GM19240 (cell line): ENCODE results near the gene EVC.
"Not testable (repeated sequence)": the region's sequence is repeated elsewhere in the genome, so short reads cannot be mapped to it uniquely, and the experiment has no call there.

Experiments used
- DNase-seq: peaks from one replicate; pipeline ENCODE4 v3.0.0; 2011; ENCODE audit warnings: low spot score; ENCODE audit not compliant: insufficient read length

Gene EVC

DNA sequence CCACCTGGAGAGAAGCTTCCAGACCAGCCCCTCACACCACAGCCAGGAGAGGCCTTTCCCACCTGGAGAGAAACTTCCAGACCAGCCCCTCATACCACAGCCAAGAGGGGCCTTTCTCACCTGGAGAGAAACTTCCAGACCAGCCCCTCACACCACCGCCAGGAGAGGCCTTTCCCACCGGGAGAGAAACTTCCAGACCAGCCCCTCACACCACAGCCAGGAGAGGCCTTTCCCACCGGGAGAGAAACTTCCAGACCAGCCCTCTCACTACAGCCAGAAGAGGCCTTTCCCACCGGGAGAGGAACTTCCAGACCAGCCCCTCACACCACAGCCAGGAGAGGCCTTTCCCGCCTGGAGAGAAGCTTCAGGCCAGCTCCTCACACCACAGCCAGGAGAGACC, 101.1 kb downstream of the EVC start:
- DNase-seq, result not testable (repeated sequence)

DNA sequence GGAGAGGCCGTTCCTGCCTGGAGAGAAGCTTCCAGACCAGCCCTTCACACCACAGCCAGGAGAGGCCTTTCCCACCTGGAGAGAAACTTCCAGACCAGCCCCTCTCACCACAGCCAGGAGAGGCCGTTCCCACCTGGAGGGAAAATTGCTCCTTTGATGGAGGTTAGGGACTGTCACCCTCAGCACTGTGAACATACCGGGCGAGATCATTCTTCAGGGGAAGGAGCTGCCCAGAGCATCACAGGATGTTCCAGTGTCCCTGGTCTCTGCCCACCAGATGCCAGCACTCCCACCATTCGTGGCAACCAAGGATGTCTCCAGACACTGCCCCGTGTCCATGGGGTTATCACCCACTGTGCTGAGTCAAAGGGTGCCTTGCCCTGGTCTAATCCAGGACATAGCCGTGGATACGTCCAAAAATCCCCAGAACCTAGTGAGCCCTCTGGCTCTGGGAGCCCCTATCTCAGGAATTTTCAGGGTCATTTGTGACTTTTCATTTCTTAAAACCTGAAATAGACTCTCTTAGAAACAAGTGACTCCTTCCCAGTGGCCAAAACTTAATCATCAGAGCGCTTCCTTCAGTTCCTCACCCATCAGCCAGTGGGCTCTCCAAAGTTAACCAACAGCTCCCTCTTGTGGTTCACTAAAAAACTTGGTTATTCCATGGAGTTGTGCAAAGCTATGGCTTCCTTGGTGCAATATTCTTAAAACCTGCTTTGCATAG, 101.7 kb downstream of the EVC start:
- peak; percentile 32 for DNase-seq

GRCh38 chr4:5813882-5814255, 102.9 kb downstream of the EVC start:
- DNase-seq, result no peak

DNA sequence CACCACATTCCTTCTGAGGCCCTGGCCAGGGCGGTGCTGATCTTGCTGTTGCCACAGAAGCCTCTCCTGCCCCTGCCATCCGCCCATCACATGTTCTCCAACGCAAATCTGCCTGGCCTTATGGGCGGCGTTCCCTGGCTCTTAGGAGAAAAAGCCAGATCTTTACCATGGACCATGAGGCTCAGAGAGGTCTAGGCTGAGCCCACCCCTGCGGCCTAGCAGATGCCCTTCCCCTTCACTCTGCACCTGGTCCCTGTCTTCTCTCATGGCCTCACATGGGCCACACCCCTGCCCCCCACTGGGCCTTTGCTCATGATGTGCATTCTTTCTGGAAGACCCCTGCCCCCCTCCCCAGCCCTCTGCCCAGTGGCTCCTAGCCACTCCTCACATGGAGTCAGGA, 103.4 kb downstream of the EVC start:
- no peak for DNase-seq

DNA sequence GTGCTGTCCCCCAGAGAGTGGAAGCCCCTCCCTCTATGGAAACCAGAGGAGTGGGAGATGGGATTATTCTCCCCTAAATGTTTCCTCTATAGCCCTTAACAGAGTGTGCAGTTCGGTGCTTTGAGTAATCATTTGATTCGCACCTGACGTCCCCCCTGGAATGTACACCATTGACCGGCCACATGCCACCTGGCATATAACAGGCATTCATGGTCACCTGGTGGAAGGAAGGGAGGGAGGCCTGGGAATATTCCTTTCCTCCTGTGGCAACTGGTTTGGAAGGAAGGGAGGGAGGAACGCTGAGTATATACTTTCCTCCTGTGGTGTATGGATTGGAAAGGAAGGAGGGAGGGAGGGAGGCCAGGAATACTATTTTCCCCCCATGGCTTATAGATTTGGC, 104.6 kb downstream of the EVC start:
- no peak for DNase-seq

GRCh38 chr4:5816101-5816500, 105.1 kb downstream of the EVC start:
- no peak for DNase-seq

GRCh38 chr4:5816851-5817375, 105.9 kb downstream of the EVC start:
- no peak for DNase-seq

DNA sequence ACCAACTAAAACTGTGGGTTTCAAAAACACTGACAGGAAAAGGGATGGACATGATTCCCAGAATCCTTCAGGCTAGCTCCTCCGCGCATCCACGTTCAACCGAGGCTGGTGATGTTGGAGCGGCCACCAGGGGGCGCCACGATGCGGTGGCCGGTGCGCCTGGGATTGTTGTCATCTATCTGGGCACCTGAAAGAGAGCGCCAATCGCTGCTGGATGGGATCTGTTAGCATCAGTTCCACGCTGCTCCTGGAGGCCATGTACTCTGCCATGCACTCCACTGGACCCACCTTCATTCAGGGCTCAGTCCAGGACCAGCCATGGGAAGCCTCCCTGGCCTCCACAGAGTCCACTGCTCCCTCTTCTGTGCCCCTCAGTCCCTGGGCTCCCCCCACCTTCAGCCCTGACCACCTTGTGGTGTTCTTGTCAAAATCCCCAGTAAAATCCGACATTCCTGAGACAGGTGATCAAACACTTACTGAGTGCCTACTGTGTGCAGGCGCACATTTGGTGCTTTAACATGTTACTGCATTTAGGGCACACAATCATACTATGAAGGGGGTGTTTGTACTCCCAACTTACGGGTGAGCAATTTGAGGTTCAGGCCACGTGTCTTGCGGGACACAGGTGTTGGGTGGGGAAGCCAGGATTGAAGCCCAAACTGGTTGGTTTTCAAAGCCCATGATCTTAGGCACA, 110.8 kb downstream of the EVC start:
- DNase-seq, result no peak

DNA sequence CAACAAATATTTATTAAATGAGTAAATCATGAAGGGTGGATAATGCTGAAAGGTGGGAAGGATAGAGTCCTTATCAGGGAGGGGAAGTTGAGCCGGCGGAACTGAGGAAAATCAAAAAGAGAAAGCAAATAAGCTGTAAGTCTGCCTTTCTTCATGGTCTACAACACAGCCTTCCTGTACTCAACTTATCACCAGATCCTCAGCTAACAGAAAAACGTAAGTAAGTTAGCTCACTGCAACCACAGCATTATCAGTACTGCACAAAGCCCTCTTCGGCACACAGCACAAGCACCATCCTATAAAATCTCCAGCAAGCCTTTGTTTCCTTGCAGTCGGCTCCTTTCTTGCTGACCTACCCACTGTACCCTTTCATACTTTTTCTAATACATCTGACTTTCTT, 111.6 kb downstream of the EVC start:
- no peak for DNase-seq

- DNase-seq, result no peak
Observed at GRCh38 chr4:5823542-5824211, 112.7 kb downstream of the EVC start.

DNA sequence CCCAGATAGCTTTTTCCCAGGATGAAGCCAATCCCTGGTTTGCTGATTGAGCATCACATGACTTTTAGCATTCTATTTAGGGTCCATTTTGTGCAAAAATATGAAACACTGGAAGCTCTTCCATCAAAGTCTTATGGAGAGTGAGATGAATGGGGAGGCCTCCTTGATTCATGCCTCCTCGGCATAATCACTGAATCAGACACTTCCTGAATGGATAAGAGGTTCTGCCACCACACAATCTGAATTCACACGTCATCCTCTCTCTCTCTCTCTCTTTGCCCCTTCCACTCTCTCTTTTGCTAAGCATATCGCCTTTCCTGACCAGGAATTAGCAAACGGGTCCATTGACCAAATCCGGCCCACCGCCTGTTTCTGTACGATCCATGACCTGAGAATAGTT, 113.2 kb downstream of the EVC start:
- no peak for DNase-seq

DNA sequence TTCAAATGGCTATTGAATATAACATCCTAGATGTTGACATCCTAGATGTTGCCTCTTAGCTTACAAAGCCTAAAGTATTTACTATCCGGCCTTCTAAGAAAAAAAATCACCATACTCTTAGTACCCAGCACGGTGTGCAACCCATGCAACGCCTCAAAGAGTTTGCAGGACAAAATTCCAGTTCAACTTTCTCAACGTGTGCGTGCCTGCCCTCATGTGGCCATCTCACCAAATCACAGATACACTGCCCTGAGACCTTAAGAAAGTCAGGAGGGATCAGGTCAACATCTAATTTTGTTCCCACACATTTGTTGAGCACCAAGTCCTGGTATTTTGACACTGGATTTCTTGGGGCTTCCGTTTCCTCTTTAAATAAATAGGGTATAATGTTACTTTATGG, 113.6 kb downstream of the EVC start:
- DNase-seq, result no peak

- no peak for DNase-seq
Observed at GRCh38 chr4:5825321-5826041, 114.5 kb downstream of the EVC start.

DNA sequence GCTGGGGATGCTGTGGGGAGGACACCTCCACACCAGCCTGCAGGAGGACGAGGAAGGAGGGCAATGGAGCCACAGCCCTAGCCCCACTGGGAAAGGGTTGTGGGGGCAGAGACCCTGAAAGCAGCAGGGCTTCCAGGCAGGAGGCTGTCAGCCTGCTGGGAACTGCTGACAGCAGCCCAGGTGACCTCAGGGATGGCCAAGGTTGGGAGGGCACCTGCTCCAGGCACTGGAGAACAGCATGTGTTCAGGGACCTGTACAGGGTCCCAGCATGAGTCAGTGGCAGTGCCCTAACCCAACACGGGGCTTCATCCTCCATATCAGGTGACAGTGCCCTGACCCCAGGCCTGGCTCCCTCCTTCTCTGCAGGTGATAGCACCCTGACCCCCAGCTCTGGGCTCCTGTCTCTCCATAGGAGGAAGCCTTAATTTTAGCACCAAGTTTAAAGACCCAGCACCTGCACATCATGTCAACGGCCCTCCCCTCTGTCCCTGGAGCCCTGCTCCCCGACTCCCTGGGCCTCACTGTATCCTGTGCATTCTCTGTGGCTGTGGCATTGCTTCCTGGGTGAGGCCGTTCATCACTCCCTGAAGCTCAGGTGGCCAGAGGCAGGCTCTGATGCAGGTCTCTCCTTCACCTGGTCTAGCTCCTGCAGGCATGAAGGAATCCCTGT, 115.6 kb downstream of the EVC start:
- DNase-seq, result no peak

DNA sequence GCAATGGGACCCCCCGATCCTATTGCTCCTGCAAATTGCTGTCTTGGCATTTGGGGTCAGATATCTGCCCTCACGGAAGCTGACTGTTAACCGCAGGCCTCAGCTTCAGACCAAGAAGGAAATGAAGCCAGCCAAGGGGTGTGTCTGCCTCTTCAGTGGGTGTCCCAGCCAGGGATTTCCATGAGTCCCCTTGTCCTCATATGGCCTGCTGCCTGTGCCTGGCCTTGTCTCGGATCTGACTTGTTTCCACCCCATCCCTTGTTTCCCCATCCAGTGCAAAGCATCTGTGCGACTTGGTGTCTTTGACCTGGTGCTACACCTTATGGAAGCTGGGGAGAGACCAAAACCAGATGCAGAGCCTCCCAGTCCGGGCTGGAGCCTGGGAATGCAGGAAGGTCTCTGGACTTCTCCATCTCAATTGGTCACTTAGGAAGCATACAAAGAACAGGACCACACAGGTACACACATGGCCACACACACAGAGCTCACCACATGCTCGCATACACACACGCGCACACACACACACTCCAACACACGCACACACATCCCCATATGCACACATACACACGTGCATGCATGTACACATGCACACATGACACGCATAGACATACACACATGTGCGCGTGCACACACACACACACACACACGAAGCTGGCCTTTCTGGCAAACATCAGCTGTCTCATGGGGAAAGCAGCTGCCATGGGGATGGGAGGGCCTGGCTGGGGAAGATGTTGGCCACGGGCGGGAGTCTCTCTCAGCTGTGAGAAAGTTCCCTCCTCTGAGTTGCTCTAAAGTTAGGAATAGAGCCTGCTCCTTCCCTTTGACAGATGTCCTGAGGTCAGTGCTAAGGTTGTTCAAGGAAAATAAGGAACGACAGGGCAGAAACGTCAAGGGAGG, 116.4 kb downstream of the EVC start:
- no peak for DNase-seq

DNA sequence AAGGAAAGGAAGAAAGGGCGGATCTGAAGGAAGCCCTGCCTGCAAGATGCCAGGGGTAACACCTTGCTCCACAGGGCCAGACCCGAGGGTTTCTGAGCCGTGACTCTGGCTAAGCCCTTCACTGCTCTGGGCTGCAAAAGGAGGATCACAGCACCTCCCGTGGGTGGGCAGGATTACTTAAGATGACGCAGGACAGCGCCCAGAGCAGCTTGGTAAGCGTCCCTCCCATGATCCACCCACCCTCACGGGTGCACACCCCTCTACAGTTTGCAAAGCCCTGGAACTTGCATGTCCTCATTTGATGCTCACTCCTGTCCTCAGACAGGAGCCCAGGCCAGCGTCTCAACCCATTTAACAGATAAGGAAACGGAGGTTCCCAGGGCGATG, 117.0 kb downstream of the EVC start:
- no peak for DNase-seq

DNA sequence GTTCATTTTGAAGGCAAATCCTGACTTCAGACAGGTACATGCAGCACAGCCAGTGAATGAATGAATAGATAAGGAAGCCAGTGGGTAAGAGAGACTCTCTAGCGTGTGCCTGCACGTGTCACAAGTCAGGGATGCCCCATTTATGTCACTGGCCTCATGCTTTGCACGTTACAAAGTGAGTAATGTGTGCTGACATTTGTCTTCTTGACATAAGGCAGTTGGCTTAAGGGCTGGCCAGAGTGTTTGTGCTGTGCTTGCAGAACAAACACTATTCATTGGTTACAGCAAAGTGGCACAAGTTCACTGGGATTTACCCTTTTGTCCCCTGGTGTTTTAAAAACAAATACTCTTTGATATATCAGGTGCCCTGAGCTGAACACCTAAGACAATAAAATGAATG, 125.9 kb downstream of the EVC start:
- DNase-seq, result no peak

GRCh38 chr4:5837483-5837882, 126.5 kb downstream of the EVC start:
- not testable (repeated sequence) for DNase-seq

DNA sequence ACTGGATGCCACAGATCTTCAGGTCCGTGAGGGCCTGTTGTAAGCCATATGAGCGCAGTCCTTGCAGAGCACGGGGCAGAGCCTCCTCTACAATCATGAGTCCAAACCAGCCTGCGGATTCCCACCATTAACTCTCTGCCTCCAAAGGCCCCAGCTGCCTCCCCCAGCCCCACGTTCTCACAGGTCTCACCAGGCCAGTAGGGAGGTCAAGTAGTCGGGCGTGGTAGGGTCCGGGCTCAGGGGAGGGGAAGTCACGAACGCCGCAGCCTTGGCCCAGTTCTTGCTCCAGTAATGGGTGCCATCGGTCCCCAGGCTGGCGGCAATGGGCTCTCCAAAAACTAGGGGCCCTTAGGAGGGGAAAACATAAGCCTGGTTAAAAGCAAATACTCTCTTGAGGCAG, 128.3 kb downstream of the EVC start:
- DNase-seq, result no peak
